RWPE2 (cell line): ENCODE results near the gene ASAP2.

Experiments
- ATAC-seq: fragments of 200-7000 bp; cut with Tn5 transposase; 3 replicates; pipeline ENCODE4 v1.9.1; 2021; ENCODE audit warnings: low read depth
- DNase-seq: peaks from one replicate; pipeline ENCODE4 v3.0.0-alpha.2; 2020; ENCODE audit warnings: low spot score
- H3K27ac ChIP-seq: fragments of 450-650 bp; 2 replicates; pipeline ENCODE4 v1.5.1; 2017; ENCODE audit warnings: mild to moderate bottlenecking; ENCODE audit not compliant: poor library complexity, severe bottlenecking
- H3K27me3 ChIP-seq: fragments of 250-450 bp; sonication (Bioruptor Pico); 2 replicates; pipeline ENCODE4 v1.5.1; 2021; ENCODE audit warnings: mild to moderate bottlenecking, moderate library complexity; ENCODE audit not compliant: insufficient read depth, poor library complexity, severe bottlenecking
- H3K36me3 ChIP-seq: fragments of 250-450 bp; sonication (Bioruptor Pico); 2 replicates; pipeline ENCODE4 v1.5.1; 2020; ENCODE audit warnings: low read depth, mild to moderate bottlenecking, moderate library complexity
- H3K4me1 ChIP-seq: fragments of 250-450 bp; sonication (Bioruptor Pico); 2 replicates; pipeline ENCODE4 v1.5.1; 2021; ENCODE audit warnings: mild to moderate bottlenecking, moderate library complexity; ENCODE audit not compliant: insufficient read depth, poor library complexity, severe bottlenecking
- H3K4me3 ChIP-seq: fragments of 250-450 bp; sonication (Bioruptor Pico); 2 replicates; pipeline ENCODE4 v1.5.1; 2021; ENCODE audit warnings: mild to moderate bottlenecking, moderate library complexity; ENCODE audit not compliant: severe bottlenecking
- H3K9me3 ChIP-seq: fragments of 250-450 bp; sonication (Bioruptor Pico); 2 replicates; pipeline ENCODE4 v1.5.1; 2021; ENCODE audit warnings: mild to moderate bottlenecking, moderate library complexity; ENCODE audit not compliant: severe bottlenecking
- TF ChIP-seq, protein P1 (sequence below): fragments of 450-650 bp; IDR thresholded peaks from one replicate; pipeline ENCODE4 v1.5.1; 2017; ENCODE audit warnings: mild to moderate bottlenecking, moderate library complexity; ENCODE audit not compliant: poor library complexity, severe bottlenecking

Gene ASAP2

DNA sequence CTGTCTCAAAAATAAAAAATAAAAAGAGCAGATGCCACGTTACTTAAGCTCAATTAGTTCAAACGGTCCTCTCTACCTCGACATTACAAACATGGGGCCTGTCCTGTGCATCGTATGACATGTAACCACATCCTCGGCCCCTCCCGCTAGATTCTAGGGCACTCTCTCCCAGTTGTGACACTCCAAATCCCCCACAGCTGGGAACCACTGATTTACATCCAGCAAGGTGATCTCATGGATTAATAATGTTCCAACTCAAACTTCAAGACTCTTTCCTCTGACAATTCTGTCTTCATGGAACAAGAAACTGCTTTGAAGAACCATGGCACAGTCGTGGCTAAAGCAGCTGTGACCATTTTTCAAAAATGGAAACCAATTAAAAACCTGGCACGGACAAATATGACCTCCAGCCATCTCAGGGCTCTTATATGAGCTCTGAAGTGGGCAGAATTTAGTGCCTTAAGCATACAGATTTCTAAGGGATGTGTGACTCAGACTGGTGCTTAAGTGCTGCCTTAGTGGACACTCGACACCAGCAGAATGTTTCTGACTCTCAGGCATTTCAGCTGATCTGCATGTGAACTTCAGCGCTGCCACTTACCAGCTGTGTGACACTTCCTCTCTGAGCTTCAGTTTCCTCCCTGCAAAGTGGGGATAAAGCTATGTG lies 31.7 kb upstream of the ASAP2 start:
- no peak overlapping the region for H3K4me3 ChIP-seq
- peaks cover 46% of the 10 kb centered on the region for H3K4me1 ChIP-seq
- H3K9me3 ChIP-seq: no peaks in the 10 kb centered on the region
- TF ChIP-seq, protein P1, sequence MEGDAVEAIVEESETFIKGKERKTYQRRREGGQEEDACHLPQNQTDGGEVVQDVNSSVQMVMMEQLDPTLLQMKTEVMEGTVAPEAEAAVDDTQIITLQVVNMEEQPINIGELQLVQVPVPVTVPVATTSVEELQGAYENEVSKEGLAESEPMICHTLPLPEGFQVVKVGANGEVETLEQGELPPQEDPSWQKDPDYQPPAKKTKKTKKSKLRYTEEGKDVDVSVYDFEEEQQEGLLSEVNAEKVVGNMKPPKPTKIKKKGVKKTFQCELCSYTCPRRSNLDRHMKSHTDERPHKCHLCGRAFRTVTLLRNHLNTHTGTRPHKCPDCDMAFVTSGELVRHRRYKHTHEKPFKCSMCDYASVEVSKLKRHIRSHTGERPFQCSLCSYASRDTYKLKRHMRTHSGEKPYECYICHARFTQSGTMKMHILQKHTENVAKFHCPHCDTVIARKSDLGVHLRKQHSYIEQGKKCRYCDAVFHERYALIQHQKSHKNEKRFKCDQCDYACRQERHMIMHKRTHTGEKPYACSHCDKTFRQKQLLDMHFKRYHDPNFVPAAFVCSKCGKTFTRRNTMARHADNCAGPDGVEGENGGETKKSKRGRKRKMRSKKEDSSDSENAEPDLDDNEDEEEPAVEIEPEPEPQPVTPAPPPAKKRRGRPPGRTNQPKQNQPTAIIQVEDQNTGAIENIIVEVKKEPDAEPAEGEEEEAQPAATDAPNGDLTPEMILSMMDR: no peak
- peak overlapping the region; percentile 58 for H3K27ac ChIP-seq
- DNase-seq (no peak), ATAC-seq (peak; percentile 47)
- no peaks in the 10 kb centered on the region for H3K27me3 ChIP-seq
- H3K36me3 ChIP-seq: no peaks in the 10 kb centered on the region

DNA sequence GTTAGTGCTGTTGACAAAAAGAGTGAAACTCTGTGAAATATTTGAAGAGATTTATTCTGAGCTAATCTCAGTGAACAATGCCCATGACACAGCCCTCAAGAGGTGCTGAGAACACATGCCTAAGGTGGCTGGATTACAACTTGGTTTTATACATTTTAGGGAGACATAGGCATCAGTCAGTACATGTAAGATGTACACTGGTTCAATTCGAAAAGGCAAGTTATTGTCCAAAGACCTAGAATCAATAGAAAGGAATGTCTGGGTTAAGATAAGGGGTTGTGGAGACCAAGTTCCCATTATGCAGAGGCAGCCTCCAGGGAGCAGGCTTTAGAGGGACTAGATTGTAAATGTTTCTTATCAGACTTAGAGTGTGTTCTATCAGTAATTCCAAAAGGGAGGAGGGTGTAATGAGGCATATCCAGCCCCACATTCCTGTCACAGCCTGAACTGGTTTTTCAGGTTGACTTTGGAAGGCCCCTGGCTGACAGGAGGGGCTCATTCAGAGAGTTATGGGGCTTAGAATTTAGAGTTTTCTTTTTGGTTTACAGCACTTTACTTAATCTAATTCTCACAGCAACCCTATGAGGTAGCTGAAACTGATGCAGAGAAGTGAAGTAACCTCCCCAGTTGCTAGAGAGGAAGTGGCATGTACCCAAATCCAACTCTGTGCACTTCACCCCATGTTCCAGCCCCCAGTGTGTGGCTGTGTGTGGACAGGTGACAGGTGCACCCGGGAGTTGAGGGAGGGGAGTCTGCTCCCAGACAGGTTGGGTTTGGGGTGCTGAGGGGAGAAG lies 28.3 kb upstream of the ASAP2 start:
- DNase-seq: no peak
- Histone ChIP-seq H3K4me1 (peaks cover 37% of the 10 kb centered on the region), H3K4me3 (no peak overlapping the region), H3K36me3 (no peaks in the 10 kb centered on the region), H3K27me3 (no peaks in the 10 kb centered on the region), H3K9me3 (no peaks in the 10 kb centered on the region), H3K27ac (peak overlapping the region; percentile 97)
- TF ChIP-seq, protein P1: no peak
- peak; percentile 27 for ATAC-seq

DNA sequence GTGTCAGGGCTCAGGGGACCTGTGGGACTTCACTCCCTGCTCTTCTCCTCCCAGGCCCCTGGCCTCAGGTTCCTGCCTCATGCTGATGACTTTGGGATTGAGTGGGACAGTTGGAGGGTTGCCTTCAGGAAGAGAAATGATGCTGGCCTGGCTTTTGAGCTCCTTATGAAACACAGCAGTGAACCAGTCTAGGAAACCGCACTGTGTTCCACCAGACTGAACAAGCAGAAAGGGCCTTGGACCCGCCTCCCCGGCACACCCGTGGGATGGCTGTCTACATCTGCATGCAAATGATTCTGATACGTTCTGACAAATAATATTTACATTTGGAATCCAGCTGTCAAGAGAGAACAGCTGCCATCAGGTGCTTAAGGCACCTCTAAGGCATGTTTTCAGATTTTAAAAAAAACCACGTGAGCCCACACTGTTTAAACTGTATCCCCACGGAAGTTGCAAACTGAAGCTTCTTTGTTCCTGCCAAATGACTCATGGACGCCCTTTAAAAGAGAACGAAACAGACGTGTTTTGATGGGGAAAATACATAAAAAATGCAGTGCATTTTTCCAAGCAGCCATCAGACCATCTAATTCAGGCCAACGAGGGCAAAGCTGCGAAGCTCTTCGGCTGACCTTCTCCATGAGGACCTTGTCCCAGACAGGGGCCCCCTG lies 27.6 kb upstream of the ASAP2 start:
- Histone ChIP-seq H3K4me1 (peaks cover 37% of the 10 kb centered on the region), H3K27ac (peak overlapping the region; percentile 97), H3K9me3 (no peaks in the 10 kb centered on the region), H3K36me3 (no peaks in the 10 kb centered on the region), H3K27me3 (no peaks in the 10 kb centered on the region), H3K4me3 (no peak overlapping the region)
- ATAC-seq: peak; percentile 77
- peak; percentile 77 for DNase-seq
- TF ChIP-seq, protein P1: no peak

DNA sequence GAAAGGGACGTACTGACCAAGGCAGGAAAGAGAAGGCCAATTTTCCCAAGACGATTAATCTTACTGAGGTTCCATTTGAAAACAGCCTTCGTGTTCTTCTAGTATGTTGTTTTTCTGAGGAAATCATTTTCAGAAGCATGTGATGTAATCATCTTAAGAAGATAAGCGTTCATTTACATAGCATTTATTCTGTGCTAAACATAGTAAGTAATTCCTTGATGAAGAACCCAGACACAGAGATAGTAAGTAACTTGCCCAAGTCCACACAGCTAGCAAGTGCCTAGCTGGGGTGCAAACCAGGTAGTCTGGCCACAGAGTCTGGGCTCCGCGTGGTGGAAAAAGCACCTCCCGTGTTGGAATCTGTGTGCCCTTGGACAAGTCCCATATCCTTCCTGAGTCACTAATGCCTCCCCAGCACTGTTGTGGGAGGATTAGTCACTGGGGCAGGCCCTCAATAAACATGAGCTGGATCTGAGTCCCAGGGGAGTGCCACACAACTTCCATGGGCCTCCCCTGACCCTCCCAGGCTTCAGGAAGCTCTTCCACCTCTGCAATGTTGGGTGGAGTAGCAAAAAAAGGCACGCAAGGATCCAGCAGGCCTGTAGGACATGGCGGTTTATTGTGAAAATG lies 26.9 kb upstream of the ASAP2 start:
- Histone ChIP-seq H3K27ac (peak overlapping the region; percentile 97), H3K4me1 (peaks cover 33% of the 10 kb centered on the region), H3K4me3 (no peak overlapping the region), H3K36me3 (no peaks in the 10 kb centered on the region), H3K27me3 (no peaks in the 10 kb centered on the region), H3K9me3 (no peaks in the 10 kb centered on the region)
- ATAC-seq (peak; percentile 84), DNase-seq (peak; percentile 78)
- TF ChIP-seq, protein P1: no peak
